Peyer's patch (tissue), 4 donors: Measurements from ENCODE around the gene NETO1.

Experiments used
- POLR2A ChIP-seq, 2 donors: fragments of 450-650 bp; IDR thresholded peaks; one replicate each; pipeline ENCODE4 v1.5.1; 2017; ENCODE audit warnings: antibody characterized with exemption in 2 of 2, mild to moderate bottlenecking in 2 of 2, moderate library complexity in 2 of 2
- TF ChIP-seq, protein P1 (sequence below), 6 experiments: fragments of 450-650 bp in 4 of 6; fragments of 200-600 bp in 2 of 6; sonication (generic) in 1 of 6; IDR thresholded peaks; one replicate each; pipeline ENCODE4 v1.5.1; 2017 to 2019; ENCODE audit warnings: antibody characterized with exemption in 6 of 6, mild to moderate bottlenecking in 3 of 6, moderate library complexity in 1 of 6

DNA sequence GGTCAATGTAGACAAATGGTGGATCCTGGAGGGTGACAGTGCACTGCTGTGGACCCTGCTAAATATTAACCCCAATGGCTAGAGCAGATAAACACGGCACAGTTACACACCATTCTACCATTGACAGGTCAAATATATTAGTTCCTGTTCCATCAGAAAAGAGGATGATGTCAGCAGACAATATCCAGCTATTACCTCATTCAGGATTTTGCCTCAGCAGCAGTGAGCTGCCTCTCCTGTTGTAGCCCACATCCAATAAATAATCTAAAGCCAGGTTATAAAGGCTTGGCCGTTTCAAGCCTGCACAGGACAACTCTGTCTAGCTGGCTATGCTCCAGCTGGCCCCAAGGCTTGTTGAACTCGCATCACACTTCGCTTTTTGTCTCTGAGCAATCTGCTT, 31.6 kb upstream of the NETO1 start:
- TF ChIP-seq, protein P1, sequence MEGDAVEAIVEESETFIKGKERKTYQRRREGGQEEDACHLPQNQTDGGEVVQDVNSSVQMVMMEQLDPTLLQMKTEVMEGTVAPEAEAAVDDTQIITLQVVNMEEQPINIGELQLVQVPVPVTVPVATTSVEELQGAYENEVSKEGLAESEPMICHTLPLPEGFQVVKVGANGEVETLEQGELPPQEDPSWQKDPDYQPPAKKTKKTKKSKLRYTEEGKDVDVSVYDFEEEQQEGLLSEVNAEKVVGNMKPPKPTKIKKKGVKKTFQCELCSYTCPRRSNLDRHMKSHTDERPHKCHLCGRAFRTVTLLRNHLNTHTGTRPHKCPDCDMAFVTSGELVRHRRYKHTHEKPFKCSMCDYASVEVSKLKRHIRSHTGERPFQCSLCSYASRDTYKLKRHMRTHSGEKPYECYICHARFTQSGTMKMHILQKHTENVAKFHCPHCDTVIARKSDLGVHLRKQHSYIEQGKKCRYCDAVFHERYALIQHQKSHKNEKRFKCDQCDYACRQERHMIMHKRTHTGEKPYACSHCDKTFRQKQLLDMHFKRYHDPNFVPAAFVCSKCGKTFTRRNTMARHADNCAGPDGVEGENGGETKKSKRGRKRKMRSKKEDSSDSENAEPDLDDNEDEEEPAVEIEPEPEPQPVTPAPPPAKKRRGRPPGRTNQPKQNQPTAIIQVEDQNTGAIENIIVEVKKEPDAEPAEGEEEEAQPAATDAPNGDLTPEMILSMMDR (IDR thresholded peaks at IDR 0.05): no peak
- no peak for TF ChIP-seq POLR2A (IDR thresholded peaks at IDR 0.05)
